WTC11 (cell line): Measurements from ENCODE around the gene KLHL29.

Experiments
- ATF2 ChIP-seq: sonication (generic); formaldehyde crosslinking; IDR thresholded peaks from 2 replicates; pipeline ENCODE4 v1.8.1; 2022; ENCODE audit warnings: low read depth, missing genetic modification reagents, borderline replicate concordance
- CREB1 ChIP-seq: sonication (generic); formaldehyde crosslinking; IDR thresholded peaks from 2 replicates; pipeline ENCODE4 v1.8.0; 2023; ENCODE audit warnings: mild to moderate bottlenecking, missing genetic modification reagents
- CTCF ChIP-seq: fragments of 200-600 bp; IDR thresholded peaks from 2 replicates; pipeline ENCODE4 v1.8.0; 2022; ENCODE audit warnings: antibody characterized with exemption
- MAX ChIP-seq: sonication (generic); formaldehyde crosslinking; IDR thresholded peaks from 2 replicates; pipeline ENCODE4 v1.8.0; 2022; ENCODE audit warnings: mild to moderate bottlenecking, missing genetic modification reagents
- NR3C1 ChIP-seq: sonication (generic); formaldehyde crosslinking; conservative IDR thresholded peaks from 2 replicates; pipeline ENCODE4 v1.8.1; 2023; ENCODE audit warnings: low read depth, mild to moderate bottlenecking, missing genetic modification reagents
- ZNF121 ChIP-seq: sonication (generic); formaldehyde crosslinking; IDR thresholded peaks from 2 replicates; pipeline ENCODE4 v1.8.0; 2023; ENCODE audit warnings: missing genetic modification reagents
- ZNF416 ChIP-seq: fragments of 250-450 bp; sonication (Bioruptor Pico); IDR thresholded peaks from 2 replicates; pipeline ENCODE4 v1.9.0; 2021; ENCODE audit warnings: mild to moderate bottlenecking, inconsistent platforms
- ZNF671 ChIP-seq: fragments of 250-450 bp; sonication (Bioruptor Pico); IDR thresholded peaks from 2 replicates; pipeline ENCODE4 v1.8.0; 2021; ENCODE audit warnings: mild to moderate bottlenecking
- ZSCAN18 ChIP-seq: fragments of 250-450 bp; sonication (Bioruptor Pico); IDR thresholded peaks from 2 replicates; pipeline ENCODE4 v2.1.2; 2022; ENCODE audit warnings: mild to moderate bottlenecking, moderate library complexity
- TF ChIP-seq, protein P1 (sequence below): sonication (generic); formaldehyde crosslinking; IDR thresholded peaks from 2 replicates; pipeline ENCODE4 v1.8.1; 2022; ENCODE audit warnings: missing genetic modification reagents, borderline replicate concordance

- TF ChIP-seq CTCF (no peak), ZNF416 (CRISPR knock-in tag) (no peak), ZNF121 (CRISPR knock-in tag) (no peak), ZNF671 (no peak), MAX (CRISPR knock-in tag) (no peak), ZSCAN18 (CRISPR knock-in tag) (no peak), ATF2 (CRISPR knock-in tag) (no peak), CREB1 (CRISPR knock-in tag) (no peak), NR3C1 (no peak)
- TF ChIP-seq, protein P1, sequence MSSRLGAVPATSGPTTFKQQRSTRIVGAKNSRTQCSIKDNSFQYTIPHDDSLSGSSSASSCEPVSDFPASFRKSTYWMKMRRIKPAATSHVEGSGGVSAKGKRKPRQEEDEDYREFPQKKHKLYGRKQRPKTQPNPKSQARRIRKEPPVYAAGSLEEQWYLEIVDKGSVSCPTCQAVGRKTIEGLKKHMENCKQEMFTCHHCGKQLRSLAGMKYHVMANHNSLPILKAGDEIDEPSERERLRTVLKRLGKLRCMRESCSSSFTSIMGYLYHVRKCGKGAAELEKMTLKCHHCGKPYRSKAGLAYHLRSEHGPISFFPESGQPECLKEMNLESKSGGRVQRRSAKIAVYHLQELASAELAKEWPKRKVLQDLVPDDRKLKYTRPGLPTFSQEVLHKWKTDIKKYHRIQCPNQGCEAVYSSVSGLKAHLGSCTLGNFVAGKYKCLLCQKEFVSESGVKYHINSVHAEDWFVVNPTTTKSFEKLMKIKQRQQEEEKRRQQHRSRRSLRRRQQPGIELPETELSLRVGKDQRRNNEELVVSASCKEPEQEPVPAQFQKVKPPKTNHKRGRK (CRISPR knock-in tag): no peak
Observed at GRCh38 chr2:23632831-23633395, 247.9 kb downstream of the KLHL29 start.
